Activated naive CD8-positive, alpha-beta T cell treated with anti-CD3 and anti-CD28 coated beads, Interleukin-2, amount 50 U/mL, for 16 hours (primary cell): Measurements from ENCODE around the gene JADE2.
A peak's percentile ranks its signal among the peaks of the same experiment; 100 is the strongest.
"Not testable (repeated sequence)": the region's sequence is repeated elsewhere in the genome, so short reads cannot be mapped to it uniquely, and the experiment has no call there.

Experiments
- DNase-seq: peaks from one replicate; pipeline ENCODE4 v3.0.0-alpha.2; 2020; ENCODE audit warnings: low read depth, low spot score

The JADE2 gene

GRCh38 chr5:134524826-134525682 is at the start of gene JADE2:
Gene JADE2 (plus strand): TSS chr5:134525670. CDS start chr5:134535858, 10,188 bp downstream.
- DNase-seq = peak; percentile 51

- no peak for DNase-seq
These were observed 47.8 kb upstream of the JADE2 start for GRCh38 chr5:134477462-134478245.

GRCh38 chr5:134479839-134480238 is 45.6 kb upstream of the JADE2 start:
- DNase-seq = no peak

- DNase-seq = no peak
These were observed 36.1 kb upstream of the JADE2 start for GRCh38 chr5:134489227-134489944.

GRCh38 chr5:134490255-134490924 is 35.1 kb upstream of the JADE2 start:
- DNase-seq = no peak

GRCh38 chr5:134490925-134491271 is 34.6 kb upstream of the JADE2 start:
- no peak for DNase-seq

- no peak for DNase-seq
These were observed 33.5 kb upstream of the JADE2 start for GRCh38 chr5:134491841-134492442.

- no peak for DNase-seq
These were observed 32.9 kb upstream of the JADE2 start for GRCh38 chr5:134492568-134492967.

GRCh38 chr5:134493461-134494055 is 31.9 kb upstream of the JADE2 start:
- no peak for DNase-seq

GRCh38 chr5:134494780-134495179 is 30.7 kb upstream of the JADE2 start:
- no peak for DNase-seq

- not testable (repeated sequence) for DNase-seq
These were observed 25.6 kb upstream of the JADE2 start for GRCh38 chr5:134499905-134500304.

- no peak for DNase-seq
These were observed 24.6 kb upstream of the JADE2 start for GRCh38 chr5:134500699-134501430.

- no peak for DNase-seq
These were observed 23.2 kb upstream of the JADE2 start for GRCh38 chr5:134502259-134502658.

GRCh38 chr5:134503088-134503936 is 22.2 kb upstream of the JADE2 start:
- peak; percentile 11 for DNase-seq

GRCh38 chr5:134503937-134504437 is 21.5 kb upstream of the JADE2 start:
- no peak for DNase-seq

GRCh38 chr5:134504629-134505300 is 20.7 kb upstream of the JADE2 start:
- no peak for DNase-seq

GRCh38 chr5:134506054-134507039 is 19.1 kb upstream of the JADE2 start:
- no peak for DNase-seq
